Esophagus (tissue), 2 donors: Measurements from ENCODE around the gene MEF2D. TPM values are rescaled to one million over a fixed set of nuclear protein-coding genes. Genes with fewer than 3 reads are reported as not detected.
A peak's percentile ranks its signal among the peaks of the same experiment; 100 is the strongest.

Experiments
- H3K27ac ChIP-seq, 2 donors: one replicate each; pipeline ENCODE4 v1.5.1; 2013; ENCODE audit warnings: low read depth in 2 of 2, mild to moderate bottlenecking in 2 of 2, inconsistent platforms in 1 of 2, low read length in 1 of 2, moderate library complexity in 1 of 2
- H3K27me3 ChIP-seq, 2 donors: one replicate each; pipeline ENCODE4 v1.6.1; 2013; ENCODE audit warnings: low read length in 2 of 2, control low read depth in 1 of 2, mild to moderate bottlenecking in 1 of 2; ENCODE audit not compliant: insufficient read depth in 2 of 2, control insufficient read depth in 1 of 2
- H3K36me3 ChIP-seq, 2 donors: one replicate each; pipeline ENCODE4 v1.6.1; 2013; ENCODE audit warnings: low read length in 1 of 2; ENCODE audit not compliant: control insufficient read depth in 2 of 2, insufficient read depth in 2 of 2
- H3K4me1 ChIP-seq, 2 donors: one replicate each; pipeline ENCODE4 v1.6.1; 2013; ENCODE audit warnings: low read length in 1 of 2; ENCODE audit not compliant: control insufficient read depth in 2 of 2, insufficient read depth in 2 of 2
- H3K4me3 ChIP-seq, 2 donors: one replicate each; pipeline ENCODE4 v1.5.1; 2013; ENCODE audit warnings: low read length in 2 of 2, mild to moderate bottlenecking in 2 of 2, low read depth in 1 of 2, moderate library complexity in 1 of 2
- H3K9me3 ChIP-seq, 2 donors: one replicate each; pipeline ENCODE4 v1.6.1; 2013; ENCODE audit warnings: mild to moderate bottlenecking in 2 of 2, low read depth in 1 of 2, low read length in 1 of 2, moderate library complexity in 1 of 2; ENCODE audit not compliant: control insufficient read depth in 2 of 2, insufficient read depth in 1 of 2
- WGBS, 2 donors: extraction: QIAGEN DNeasy Blood & Tissue Kit; methylation state at CpG; one replicate each; pipeline ENCODE4 v1.1.7; 2013; 5-methylcytosine and 5-hydroxymethylcytosine counted together
- polyA plus RNA-seq, 2 donors: library from polyadenylated mRNA; stranded (reverse); fragments of 200-250 nt; gene quantifications; one replicate each; pipeline ENCODE4 v1.2.3, GENCODE V29; 2013
- donor health status: healthy with polysubstance abuse.
- donor health status: Bipolar disorder and iron deficiency.

The MEF2D gene
- polyA plus RNA-seq, 2 donors, result 8.5 to 13.5 TPM

DNA sequence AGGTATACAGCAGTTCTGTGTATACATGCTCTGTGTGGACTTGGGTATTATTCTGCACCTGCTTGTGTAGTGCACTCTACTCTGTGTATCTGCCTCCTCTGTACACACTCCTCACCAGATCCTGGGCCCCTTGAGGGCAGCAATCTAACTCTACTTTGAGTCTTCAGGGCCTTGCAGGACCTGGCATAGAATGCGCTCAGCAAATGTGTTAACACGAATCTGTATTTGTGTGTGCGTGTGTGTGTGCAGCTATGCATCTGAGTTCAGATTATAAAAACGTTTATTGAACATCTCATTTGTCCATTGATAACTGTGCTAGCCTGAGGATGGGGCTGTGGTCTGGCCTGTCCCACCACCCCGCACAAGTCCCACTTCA lies 3.9 kb upstream of the MEF2D start:
- H3K4me3 ChIP-seq, result no peak overlapping the region
- H3K27ac ChIP-seq, result peak overlapping the region; percentile 98 to 99
- 32 to 33% methylated on average over 5 of the region's 5 CpGs for WGBS, 2 donors
- no peaks in the 10 kb centered on the region for H3K9me3 ChIP-seq
- no peaks in the 10 kb centered on the region for H3K27me3 ChIP-seq
- peaks cover 5 to 16% of the 10 kb centered on the region in 2 donors for H3K4me1 ChIP-seq
- no peaks in the 10 kb centered on the region for H3K36me3 ChIP-seq

DNA sequence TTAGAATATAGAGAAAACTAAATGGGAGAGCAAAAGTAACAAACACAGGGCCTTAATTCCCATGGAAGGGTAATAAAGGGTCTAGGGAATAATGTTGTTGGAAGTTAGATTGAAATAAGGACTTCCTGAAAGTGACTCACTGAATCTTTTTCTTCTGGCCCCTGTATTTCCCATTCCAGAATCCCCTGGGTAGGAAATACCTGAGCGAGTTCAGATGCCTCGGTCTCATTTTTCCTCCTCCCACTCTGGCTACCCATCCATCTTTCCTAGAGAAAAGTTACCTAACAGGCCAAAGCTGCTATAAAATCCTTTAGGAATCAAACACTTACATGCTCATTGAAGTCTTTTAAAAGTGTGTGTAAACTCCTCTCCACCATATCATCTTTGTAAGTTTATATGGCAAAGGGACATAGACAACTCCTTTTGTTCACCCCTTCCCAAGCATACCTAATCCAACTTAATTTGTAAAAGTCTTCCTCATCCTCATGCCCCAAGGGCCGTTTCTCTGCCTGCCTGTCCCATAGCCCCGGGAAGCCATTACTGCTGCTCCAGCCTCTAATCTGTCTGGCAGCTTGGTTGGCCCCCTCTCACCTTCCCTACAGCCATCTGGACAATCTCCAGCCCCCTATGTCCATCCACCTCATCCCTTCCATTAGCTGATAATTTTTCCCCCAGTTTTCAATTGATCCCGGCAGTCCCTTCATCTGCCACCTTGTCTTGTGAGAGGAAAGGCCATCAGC lies 3.3 kb upstream of the MEF2D start:
- Histone ChIP-seq H3K4me1 (peaks cover 5 to 17% of the 10 kb centered on the region in 2 donors), H3K9me3 (no peaks in the 10 kb centered on the region), H3K36me3 (no peaks in the 10 kb centered on the region), H3K27ac (peak overlapping the region; percentile 99), H3K4me3 (no peak overlapping the region), H3K27me3 (no peaks in the 10 kb centered on the region)
- WGBS, 2 donors, result 48 to 49% methylated on average over 5 of the region's 5 CpGs

DNA sequence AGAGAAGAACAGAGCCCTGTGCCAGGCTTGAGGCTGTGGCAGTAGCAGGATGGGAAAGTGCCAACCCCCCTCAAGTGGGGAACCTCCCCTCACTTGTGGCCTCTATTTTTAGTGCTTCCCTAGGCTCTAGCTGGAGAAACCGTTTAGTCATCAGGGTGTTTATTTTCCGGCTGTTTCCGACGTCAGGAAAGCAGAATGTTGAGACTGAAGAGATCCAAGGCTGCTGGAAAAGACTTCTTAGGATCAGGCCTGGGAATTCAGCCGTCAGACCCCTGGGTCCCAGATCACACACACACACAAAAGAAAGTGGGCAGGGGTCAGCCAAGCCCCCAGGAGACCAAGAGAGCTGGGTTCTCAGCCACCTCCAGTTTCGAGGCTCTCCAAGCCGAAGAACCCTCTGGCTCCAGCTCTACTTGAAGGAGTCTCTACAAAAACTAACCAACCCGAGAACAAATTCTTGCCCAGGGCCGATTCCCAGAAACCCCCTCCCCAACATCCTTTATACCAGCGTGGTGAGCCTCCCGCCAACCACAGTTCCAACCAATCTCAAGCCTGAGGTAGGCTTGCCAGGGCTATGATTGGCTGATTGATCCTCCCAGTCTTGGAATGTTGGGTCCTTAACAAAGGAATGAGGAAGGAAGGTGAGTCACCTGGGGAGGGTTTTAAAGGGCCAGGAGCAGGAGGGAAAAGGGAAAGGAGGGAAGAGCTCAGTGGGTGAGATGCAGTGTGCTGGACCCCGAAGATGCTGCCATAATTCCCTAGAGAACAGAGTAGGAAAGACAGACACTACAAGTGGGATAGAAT lies 2.5 kb upstream of the MEF2D start:
- WGBS, 2 donors, result 17 to 24% methylated on average over 12 of the region's 12 CpGs
- no peaks in the 10 kb centered on the region for H3K36me3 ChIP-seq
- peak overlapping the region; percentile 99 for H3K27ac ChIP-seq
- H3K4me1 ChIP-seq, result peaks cover 5 to 21% of the 10 kb centered on the region in 2 donors
- H3K4me3 ChIP-seq, result peak overlapping the region in 1 of 2 donors; percentile 13
- no peaks in the 10 kb centered on the region for H3K9me3 ChIP-seq
- no peaks in the 10 kb centered on the region for H3K27me3 ChIP-seq

DNA sequence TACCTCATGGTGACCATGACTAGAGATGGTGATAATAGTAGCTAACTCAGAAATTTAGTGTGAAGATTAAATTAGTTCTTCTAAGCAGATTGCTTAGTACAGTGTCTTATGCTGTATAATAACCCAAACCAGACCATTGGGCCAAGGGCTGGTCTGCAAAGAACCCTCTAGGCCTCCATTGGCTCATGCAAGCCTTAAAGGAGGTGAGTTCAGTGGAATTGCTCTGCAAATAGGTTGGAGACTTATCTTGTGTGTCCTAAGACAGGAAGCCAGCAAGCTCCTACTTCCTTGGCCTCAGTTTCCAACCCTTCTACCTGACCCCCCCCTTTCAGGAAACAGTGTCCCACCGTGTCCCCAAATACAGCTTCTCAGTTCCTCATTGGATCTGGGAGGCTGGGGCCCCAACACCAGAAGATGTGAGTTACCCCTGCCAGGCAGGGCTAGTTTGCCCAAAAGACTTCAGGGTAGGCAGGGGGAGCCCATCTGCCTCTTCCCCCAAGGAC lies 1.9 kb upstream of the MEF2D start:
- Histone ChIP-seq H3K4me1 (peaks cover 5 to 23% of the 10 kb centered on the region in 2 donors), H3K4me3 (no peak overlapping the region), H3K27me3 (no peaks in the 10 kb centered on the region), H3K27ac (peak overlapping the region; percentile 99), H3K36me3 (no peaks in the 10 kb centered on the region), H3K9me3 (no peaks in the 10 kb centered on the region)
- 21 to 43% methylated on average over 1 of the region's 1 CpG for WGBS, 2 donors

DNA sequence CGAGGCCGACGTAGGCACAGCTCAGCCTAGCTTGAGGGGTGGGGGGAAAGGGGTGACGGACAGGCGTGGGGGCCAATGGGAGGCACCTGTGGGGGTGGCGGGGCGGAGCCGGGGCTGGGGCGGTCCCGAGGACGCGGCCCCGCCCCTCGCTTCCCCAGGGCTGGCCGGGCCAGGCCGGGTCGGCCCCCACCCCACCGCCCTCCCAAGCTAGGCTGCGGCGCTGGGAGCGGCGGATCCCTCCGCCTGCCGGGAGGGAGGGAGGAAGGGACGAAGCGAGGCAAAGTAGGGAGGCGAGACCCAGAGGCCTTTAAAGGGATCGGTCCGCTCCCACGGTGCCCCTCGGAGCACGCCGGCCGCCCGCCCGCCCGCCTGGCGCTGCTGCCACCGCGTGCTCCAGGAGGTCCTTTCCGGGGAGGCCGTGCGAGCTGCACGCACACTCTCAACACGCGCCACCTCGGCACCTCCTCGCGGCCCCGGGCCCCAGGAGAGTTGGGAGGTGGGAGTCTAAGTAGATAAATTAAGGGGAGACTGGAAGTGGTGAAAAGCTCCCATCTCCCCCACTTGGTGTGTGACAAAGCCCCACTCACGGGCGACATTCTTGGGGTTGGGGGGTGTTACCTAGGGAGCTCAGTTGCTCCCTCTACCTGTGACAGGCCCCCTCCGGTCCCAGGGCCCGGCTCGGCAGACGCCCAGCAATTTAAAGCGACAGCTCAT lies 375 bp upstream of the MEF2D start:
- Histone ChIP-seq H3K27ac (peak overlapping the region; percentile 99), H3K36me3 (no peaks in the 10 kb centered on the region), H3K27me3 (no peaks in the 10 kb centered on the region), H3K4me3 (peak overlapping the region; percentile 79 to 92), H3K9me3 (no peaks in the 10 kb centered on the region), H3K4me1 (peaks cover 5 to 36% of the 10 kb centered on the region in 2 donors)
- WGBS, 2 donors, result 0% methylated on average over 32 to 57 of the region's 57 CpGs

DNA sequence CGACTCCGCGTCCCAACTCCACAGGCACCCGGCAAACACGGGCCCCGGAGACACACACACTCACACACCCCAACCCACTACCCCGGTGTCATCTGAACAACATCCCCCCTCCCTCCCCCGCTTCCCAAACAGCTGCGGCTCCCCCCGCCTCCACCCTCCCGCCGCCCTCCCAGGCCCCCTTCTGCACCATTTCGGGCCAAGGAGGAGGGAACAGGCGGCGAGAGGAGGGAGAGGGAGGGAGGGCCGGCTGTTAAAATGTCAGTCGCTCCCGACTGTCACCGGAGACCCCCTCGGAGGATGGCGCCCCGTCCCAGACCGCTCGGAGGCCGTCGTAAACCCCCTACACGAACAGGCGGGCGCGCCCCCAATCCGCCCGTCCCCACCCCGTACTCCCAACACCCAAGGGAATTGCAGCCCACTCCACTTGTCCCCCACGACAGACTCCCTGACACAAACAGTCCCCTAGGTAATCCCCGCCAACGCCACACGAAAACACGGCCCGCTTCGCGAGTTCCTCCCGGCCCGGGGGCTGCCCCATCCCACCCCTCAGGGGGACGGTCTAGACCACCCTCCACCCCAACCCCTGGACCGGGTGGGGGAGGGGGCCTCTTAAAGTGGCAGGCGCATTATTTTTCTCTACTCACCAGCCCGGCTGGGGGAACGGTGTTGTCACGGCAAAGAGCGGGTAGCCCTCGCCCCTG lies 583 bp downstream of the MEF2D start:
- Histone ChIP-seq H3K4me1 (peaks cover 5 to 39% of the 10 kb centered on the region in 2 donors), H3K36me3 (no peaks in the 10 kb centered on the region), H3K27me3 (no peaks in the 10 kb centered on the region), H3K9me3 (no peaks in the 10 kb centered on the region), H3K27ac (peak overlapping the region; percentile 93 to 98), H3K4me3 (peak overlapping the region; percentile 79 to 92)
- 0% methylated on average over 42 to 51 of the region's 51 CpGs for WGBS, 2 donors

DNA sequence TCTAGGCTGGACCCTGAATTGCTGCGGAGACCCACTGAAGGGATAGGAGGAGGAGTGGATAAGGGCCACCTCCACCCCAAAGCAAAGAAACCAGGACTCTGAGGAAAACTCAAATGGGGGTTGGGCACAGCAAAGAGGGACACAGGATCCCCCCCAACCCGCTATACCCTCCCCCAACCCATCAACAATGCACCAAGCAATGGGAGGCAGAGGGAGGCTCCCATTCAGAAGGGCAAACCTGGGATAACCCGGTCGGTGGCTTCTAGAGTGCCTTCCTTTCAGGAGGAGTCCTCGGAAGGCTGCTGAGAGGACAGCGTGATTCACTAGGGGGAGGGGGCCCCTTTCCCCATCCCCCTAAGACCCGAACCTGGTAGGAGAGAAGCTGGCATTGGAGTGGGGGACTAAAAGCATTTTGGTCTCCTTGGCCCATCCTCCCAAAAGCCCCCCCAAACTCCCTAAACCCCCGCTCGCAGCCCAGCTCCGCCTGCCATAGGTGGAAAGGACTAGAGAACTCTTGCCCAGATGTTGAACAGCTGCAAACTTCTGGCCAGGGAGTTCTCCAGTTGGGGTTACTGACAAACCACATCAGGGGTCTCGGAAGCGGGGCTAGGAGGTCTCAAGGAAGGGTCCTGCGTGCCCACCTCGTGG lies 1.3 kb downstream of the MEF2D start:
- H3K4me3 ChIP-seq, result peak overlapping the region; percentile 79 to 92
- H3K27ac ChIP-seq, result peak overlapping the region; percentile 79 to 93
- peaks cover 0 to 4% of the 10 kb centered on the region in 2 donors for H3K36me3 ChIP-seq
- H3K9me3 ChIP-seq, result no peaks in the 10 kb centered on the region
- WGBS, 2 donors, result 0 to 1% methylated on average over 14 of the region's 14 CpGs
- H3K27me3 ChIP-seq, result no peaks in the 10 kb centered on the region
- H3K4me1 ChIP-seq, result peaks cover 2 to 41% of the 10 kb centered on the region in 2 donors

DNA sequence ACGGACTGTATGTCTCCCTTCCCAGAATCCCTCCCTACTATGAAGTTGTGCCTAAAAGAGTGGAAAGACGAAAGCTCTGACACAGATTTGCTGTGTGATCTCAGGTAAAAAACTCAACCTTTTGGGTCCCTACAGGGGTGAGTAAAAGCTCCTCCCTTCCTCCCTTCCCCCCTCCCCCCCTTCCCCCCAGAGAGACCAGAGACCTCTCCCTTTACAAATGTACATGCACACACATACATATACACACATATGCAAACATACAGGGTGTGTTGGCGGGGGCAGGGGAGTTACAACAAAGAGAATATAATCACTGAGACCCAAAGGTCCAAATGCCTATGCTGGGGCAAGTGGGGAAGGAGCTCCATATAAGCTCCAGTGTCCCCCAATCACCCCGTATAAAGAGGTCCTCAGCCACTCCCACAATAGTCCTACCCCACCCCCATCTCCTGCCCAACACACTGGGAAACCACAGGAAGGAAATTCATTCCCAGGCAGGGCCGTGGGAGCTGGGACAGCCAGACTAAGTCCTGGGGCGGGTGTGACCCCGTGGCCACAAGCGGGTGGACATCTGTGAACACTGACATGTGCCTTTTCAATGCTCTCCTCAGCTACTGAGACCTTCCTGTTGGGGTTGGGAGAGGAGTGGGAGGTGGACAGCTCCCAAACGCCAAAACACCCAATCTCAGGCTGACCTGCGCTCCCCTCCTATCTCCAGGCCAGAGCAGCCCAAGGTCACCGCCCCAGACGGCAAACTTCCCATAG lies 2.0 kb downstream of the MEF2D start:
- H3K4me1 ChIP-seq, result peaks cover 4 to 43% of the 10 kb centered on the region in 2 donors

More for the DNA sequence above, 2.0 kb downstream of the MEF2D start:
- Histone ChIP-seq H3K36me3 (peaks cover 0 to 4% of the 10 kb centered on the region in 2 donors), H3K9me3 (no peaks in the 10 kb centered on the region), H3K27me3 (no peaks in the 10 kb centered on the region), H3K4me3 (peak overlapping the region; percentile 79 to 92), H3K27ac (peak overlapping the region; percentile 79 to 93)
- 15 to 22% methylated on average over 12 of the region's 12 CpGs for WGBS, 2 donors
